ENCODE results near the gene SUGCT. TPM values are rescaled to one million over a fixed set of nuclear protein-coding genes. Genes with fewer than 3 reads are reported as not detected.
A peak's percentile ranks its signal among the peaks of the same experiment; 100 is the strongest.

The SUGCT gene
- total RNA-seq, 1 donor, result 6.7 TPM

DNA sequence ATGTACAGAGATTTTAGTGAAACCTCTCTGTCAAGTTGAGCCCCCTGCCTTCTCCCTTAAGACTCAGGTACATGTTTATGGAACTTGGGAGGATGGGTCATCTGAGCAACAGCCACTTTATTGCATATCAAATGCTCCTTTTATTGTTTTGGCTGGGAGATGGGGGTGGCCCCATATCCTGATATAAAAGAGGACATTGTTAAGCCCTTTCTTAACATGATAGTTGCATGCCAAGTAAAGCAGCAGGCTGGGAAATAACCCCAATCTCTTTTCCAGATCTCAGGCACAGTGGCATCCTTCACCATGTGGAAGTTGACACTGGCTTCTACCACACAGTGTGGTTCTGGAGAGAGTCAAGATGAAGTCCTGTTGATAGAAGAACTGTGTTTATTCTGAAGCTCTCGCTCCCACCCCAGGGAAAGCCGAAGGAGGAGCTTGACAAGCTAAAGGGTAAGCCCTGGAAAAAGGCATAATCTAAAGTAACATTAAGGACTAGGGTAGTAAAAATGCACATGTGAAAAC is 746.7 kb downstream of the SUGCT start:
- no peak overlapping the region for H3K4me3 ChIP-seq (ENCODE audit: low read depth, low read length)
- DNase-seq (ENCODE audit: low read depth), result no peak
- TF ChIP-seq, protein P1, sequence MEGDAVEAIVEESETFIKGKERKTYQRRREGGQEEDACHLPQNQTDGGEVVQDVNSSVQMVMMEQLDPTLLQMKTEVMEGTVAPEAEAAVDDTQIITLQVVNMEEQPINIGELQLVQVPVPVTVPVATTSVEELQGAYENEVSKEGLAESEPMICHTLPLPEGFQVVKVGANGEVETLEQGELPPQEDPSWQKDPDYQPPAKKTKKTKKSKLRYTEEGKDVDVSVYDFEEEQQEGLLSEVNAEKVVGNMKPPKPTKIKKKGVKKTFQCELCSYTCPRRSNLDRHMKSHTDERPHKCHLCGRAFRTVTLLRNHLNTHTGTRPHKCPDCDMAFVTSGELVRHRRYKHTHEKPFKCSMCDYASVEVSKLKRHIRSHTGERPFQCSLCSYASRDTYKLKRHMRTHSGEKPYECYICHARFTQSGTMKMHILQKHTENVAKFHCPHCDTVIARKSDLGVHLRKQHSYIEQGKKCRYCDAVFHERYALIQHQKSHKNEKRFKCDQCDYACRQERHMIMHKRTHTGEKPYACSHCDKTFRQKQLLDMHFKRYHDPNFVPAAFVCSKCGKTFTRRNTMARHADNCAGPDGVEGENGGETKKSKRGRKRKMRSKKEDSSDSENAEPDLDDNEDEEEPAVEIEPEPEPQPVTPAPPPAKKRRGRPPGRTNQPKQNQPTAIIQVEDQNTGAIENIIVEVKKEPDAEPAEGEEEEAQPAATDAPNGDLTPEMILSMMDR (IDR thresholded peaks at IDR 0.05; ENCODE audit: insufficient read depth, low read length), result no peak

DNA sequence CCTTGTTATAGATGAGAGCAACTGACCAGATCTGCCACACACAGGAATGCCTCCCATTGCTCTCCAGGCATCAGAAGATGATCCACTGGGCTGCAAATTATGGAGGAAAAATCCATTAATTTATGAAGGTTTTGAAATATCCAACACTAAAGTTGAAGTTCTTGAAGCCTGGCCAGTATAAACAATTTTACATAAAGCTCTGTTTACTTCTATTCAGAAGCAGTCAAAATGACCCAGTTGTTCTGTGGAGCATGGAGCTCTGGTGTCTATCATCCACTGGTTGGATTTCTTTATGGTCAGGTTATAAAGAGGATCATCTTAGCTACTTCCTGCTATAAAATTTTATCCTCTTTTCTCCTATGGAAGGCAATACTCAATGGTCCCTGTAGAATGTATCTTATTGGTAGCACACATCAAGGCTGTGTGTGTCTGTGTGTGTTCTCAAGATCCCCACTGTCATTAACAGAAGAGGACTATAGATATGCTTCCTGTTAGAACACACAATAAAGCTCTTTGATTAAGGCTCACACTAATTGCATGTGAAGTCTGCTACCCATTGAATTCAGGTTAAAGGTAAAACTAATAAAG is 747.4 kb downstream of the SUGCT start:
- H3K4me3 ChIP-seq (ENCODE audit: low read depth, low read length), result no peak overlapping the region
- no peak for DNase-seq (ENCODE audit: low read depth)
- TF ChIP-seq, protein P1 (IDR thresholded peaks at IDR 0.05; ENCODE audit: insufficient read depth, low read length), result no peak

GRCh38 chr7:40883826-40884225 is 749.0 kb downstream of the SUGCT start:
- DNase-seq (ENCODE audit: low read depth), result peak; percentile 56
- TF ChIP-seq, protein P1 (IDR thresholded peaks at IDR 0.05; ENCODE audit: insufficient read depth, low read length), result no peak
- H3K4me3 ChIP-seq (ENCODE audit: low read depth, low read length), result no peak overlapping the region

DNA sequence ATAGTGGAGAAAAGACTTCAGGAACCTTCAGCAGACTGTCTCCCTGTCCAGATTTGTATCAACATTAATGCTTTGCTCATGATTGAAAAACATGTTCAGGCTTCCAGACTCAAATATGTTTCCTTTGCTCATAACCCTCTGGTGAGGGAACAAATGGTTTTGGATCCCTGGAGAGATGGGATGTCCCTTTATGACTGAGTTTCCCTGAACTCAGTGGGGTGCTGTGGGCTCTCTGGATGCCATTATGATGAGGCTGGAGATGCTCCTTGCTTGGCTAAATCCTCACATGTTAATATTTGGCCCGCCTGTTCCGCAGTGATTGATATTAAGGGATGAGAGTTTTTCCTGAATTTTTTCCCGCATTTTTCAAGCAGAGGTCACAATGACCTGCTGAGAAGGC is 749.4 kb downstream of the SUGCT start:
- no peak for DNase-seq (ENCODE audit: low read depth)
- no peak overlapping the region for H3K4me3 ChIP-seq (ENCODE audit: low read depth, low read length)
- TF ChIP-seq, protein P1 (IDR thresholded peaks at IDR 0.05; ENCODE audit: insufficient read depth, low read length), result no peak

DNA sequence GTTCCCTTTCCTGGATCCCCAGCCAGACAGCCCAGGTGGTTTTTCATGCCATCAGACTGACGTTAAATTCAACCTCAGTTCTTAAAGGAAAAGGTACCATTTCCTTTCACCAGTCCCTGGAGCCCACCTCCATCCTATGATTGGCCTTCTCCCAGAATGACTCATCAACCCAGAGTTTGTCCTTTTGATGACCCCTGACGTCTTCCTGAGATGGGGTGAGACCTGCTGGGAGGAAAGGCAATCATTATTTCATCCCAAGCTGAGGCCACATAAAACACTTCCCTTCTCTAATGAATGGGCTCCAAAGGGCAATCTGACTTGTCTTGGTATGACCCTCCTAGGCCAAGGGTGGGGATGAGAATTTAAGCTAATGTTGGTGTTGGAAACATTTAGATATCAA is 750.7 kb downstream of the SUGCT start:
- peak; percentile 48 for DNase-seq (ENCODE audit: low read depth)
- H3K4me3 ChIP-seq (ENCODE audit: low read depth, low read length), result no peak overlapping the region
- TF ChIP-seq, protein P1 (IDR thresholded peaks at IDR 0.05; ENCODE audit: insufficient read depth, low read length), result no peak

DNA sequence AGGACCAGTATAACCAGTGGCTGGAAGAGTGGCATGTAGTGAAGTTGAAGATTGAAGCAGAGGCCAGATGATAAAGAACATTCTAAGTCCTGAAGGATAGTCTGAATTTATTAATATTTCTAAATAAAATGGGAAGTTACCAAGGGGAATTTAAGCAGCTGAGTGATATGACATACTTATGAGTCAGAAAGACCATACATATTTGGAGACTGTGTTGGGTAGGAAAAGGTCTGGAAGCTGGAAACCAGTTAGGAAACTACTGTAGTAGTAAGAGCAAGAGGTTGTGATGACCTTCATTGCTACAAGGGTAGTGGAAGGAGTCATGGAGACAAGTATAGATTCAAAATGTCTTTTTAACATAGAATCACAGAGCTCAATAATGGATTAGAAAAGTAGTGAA is 752.3 kb downstream of the SUGCT start:
- no peak overlapping the region for H3K4me3 ChIP-seq (ENCODE audit: low read depth, low read length)
- peak; percentile 69 for DNase-seq (ENCODE audit: low read depth)
- TF ChIP-seq, protein P1 (IDR thresholded peaks at IDR 0.05; ENCODE audit: insufficient read depth, low read length), result no peak

GRCh38 chr7:40888499-40888898 is 753.7 kb downstream of the SUGCT start:
- no peak overlapping the region for H3K4me3 ChIP-seq (ENCODE audit: low read depth, low read length)
- no peak for DNase-seq (ENCODE audit: low read depth)
- TF ChIP-seq, protein P1 (IDR thresholded peaks at IDR 0.05; ENCODE audit: insufficient read depth, low read length), result no peak
